Neural crest cell (in vitro differentiated cells): ENCODE measurements around the gene PCMTD2. TPM values are rescaled to one million over a fixed set of nuclear protein-coding genes. Genes with fewer than 3 reads are reported as not detected.
"Not testable (repeated sequence)": the region's sequence is repeated elsewhere in the genome, so short reads cannot be mapped to it uniquely, and the experiment has no call there.

ENCODE experiments used
- DNase-seq: peaks from one replicate; pipeline ENCODE4 v3.0.0; 2021; ENCODE audit warnings: low read depth, mixed read lengths, low spot score
- H3K27ac Mint-ChIP-seq: one replicate; pipeline ENCODE4 v1.8.0; 2021; ENCODE audit warnings: mild to moderate bottlenecking, mixed read lengths; ENCODE audit not compliant: unreplicated experiment
- H3K27me3 Mint-ChIP-seq: 2 replicates; pipeline ENCODE4 v1.8.0; 2021; ENCODE audit warnings: low read depth, mild to moderate bottlenecking, mixed read lengths
- H3K36me3 Mint-ChIP-seq: 2 replicates; pipeline ENCODE4 v1.8.0; 2021; ENCODE audit warnings: low read depth, mild to moderate bottlenecking, mixed read lengths
- H3K4me1 Mint-ChIP-seq: 2 replicates; pipeline ENCODE4 v1.8.0; 2021; ENCODE audit warnings: mixed read lengths
- H3K4me3 Mint-ChIP-seq: one replicate; pipeline ENCODE4 v1.8.0; 2021; ENCODE audit warnings: mild to moderate bottlenecking, mixed read lengths
- H3K9me3 Mint-ChIP-seq: 2 replicates; pipeline ENCODE4 v1.8.0; 2021; ENCODE audit warnings: mixed read lengths
- total RNA-seq: library from RNA; stranded (reverse); gene quantifications from 2 replicates; pipeline ENCODE4 v1.2.1, GENCODE V29; 2021
- TF ChIP-seq, protein P1 (sequence below): fragments of 200-600 bp; sonication (generic); conservative IDR thresholded peaks from 2 replicates; pipeline ENCODE4 v1.5.0; 2021; ENCODE audit warnings: antibody characterized with exemption, mild to moderate bottlenecking

PCMTD2 gene
- total RNA-seq, 1 donor from 2014 or later, result 61.6 TPM

DNA sequence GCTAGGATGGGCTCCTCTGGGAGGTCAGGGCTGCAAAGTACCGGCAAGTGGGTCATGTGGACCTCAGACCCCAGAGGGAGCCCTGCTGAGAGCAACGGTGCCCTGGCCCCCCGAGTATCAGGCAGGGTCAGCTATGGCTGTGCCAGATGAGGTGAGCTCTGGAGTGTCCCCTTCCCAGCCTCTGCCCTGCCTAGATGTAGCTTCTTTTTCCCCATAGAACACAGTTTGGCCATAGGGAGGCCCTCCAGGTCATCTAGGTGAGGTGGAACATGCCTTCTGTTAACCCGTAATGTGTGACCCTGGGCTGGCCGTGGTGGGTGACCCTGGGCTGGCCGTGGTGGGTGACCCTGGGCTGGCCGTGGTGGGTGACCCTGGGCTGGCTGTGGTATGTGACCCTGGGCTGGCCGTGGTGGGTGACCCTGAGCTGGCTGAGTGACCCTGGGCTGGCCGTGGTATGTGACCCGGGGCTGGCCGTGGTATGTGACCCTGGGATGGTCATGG lies 21.2 kb upstream of the PCMTD2 start:
- no peaks in the 10 kb centered on the region for H3K36me3 Mint-ChIP-seq
- H3K4me3 Mint-ChIP-seq, result no peak overlapping the region
- H3K27ac Mint-ChIP-seq, result no peak overlapping the region
- peaks cover 11% of the 10 kb centered on the region for H3K4me1 Mint-ChIP-seq
- no peak for DNase-seq
- H3K9me3 Mint-ChIP-seq, result no peaks in the 10 kb centered on the region
- TF ChIP-seq, protein P1, sequence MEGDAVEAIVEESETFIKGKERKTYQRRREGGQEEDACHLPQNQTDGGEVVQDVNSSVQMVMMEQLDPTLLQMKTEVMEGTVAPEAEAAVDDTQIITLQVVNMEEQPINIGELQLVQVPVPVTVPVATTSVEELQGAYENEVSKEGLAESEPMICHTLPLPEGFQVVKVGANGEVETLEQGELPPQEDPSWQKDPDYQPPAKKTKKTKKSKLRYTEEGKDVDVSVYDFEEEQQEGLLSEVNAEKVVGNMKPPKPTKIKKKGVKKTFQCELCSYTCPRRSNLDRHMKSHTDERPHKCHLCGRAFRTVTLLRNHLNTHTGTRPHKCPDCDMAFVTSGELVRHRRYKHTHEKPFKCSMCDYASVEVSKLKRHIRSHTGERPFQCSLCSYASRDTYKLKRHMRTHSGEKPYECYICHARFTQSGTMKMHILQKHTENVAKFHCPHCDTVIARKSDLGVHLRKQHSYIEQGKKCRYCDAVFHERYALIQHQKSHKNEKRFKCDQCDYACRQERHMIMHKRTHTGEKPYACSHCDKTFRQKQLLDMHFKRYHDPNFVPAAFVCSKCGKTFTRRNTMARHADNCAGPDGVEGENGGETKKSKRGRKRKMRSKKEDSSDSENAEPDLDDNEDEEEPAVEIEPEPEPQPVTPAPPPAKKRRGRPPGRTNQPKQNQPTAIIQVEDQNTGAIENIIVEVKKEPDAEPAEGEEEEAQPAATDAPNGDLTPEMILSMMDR, result no peak
- no peaks in the 10 kb centered on the region for H3K27me3 Mint-ChIP-seq

DNA sequence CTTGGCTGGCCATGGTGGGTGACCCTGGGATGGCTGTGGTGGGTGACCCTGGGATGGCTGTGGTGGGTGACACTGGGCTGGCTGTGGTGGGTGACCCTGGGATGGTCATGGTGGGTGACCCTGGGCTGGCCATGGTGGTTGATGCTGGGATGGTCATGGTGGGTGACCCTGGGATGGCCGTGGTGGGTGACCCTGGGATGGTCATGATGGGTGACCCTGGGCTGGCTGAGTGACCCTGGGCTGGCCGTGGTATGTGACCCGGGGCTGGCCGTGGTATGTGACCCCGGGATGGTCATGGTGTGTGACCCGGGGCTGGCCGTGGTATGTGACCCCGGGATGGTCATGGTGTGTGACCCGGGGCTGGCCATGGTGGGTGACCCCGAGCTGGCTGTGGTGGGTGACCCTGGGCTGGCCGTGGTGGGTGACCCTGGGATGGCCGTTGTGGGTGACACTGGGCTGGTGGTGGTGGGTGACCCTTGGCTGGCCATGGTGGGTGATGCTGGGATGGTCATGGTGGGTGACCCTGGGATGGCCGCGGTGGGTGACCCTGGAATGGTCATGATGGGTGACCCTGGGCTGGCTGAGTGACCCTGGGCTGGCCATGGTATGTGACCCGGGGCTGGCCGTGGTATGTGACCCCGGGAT lies 20.5 kb upstream of the PCMTD2 start:
- H3K27ac Mint-ChIP-seq, H3K27me3 Mint-ChIP-seq, H3K9me3 Mint-ChIP-seq, H3K4me3 Mint-ChIP-seq, DNase-seq, H3K36me3 Mint-ChIP-seq: not testable (repeated sequence)
- peaks cover 11% of the 10 kb centered on the region for H3K4me1 Mint-ChIP-seq

DNA sequence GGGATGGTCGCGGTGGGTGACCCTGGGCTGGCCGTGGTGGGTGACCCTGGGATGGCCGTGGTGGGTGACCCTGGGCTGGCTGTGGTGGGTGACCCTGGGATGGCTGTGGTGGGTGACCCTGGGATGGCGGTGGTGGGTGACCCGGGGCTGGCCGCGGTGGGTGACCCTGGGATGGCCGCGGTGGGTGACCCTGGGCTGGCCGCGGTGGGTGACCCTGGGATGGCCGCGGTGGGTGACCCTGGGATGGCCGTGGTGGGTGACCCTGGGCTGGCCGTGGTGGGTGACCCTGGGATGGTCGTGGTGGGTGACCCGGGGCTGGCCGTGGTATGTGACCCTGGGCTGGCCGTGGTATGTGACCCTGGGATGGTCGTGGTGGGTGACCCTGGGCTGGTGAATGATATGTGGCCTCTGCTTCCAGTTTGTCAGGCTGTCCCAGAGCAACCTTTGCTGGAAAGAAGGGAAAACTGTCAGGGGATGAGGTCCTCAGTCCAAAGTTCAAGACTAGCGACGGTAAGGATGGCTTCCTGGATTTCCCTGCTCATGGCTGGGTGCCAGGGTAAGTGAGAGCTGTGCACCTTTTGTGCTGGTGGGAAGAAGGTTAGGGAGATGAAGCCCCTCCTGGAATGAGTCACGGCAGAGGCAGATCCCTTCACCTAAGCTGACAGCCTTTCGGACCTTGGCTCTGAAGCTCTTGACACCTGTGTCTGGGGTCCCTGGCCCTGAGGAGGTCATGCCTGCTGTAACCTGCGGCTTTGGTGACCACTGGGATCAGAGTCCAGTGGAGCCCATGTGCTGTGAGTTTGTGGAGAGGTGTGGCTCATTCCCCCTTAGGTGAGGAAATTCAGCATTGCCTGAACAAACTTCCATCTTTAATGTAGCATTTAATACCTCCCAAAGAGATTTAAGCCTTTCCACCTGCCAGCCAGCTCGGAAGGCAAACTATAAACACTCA lies 19.1 kb upstream of the PCMTD2 start:
- Mint-ChIP-seq H3K27me3 (no peaks in the 10 kb centered on the region), H3K27ac (no peak overlapping the region), H3K4me3 (no peak overlapping the region), H3K4me1 (peaks cover 15% of the 10 kb centered on the region), H3K36me3 (no peaks in the 10 kb centered on the region), H3K9me3 (no peaks in the 10 kb centered on the region)
- TF ChIP-seq, protein P1, result no peak
- DNase-seq, result no peak

DNA sequence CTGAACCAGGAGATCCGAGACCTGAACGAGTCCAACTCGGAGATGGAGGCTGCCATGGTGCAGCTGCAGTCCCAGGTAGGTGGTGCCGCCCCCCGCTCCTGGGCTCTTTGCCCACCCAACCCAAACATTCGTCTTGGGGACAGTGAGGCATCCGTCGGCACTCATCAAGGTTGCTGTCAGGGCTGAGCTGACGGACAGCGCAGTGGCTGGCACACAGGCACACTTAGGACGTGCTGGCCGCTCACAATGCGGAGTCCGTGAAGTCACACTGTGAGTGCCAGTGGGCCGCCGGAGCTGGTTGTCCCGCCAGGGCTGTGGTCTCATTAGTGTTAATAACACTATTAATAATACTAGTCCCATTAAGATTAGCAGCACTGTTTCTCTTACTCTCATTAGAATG lies 18.2 kb upstream of the PCMTD2 start:
- Mint-ChIP-seq H3K9me3 (no peaks in the 10 kb centered on the region), H3K27me3 (no peaks in the 10 kb centered on the region), H3K27ac (no peak overlapping the region), H3K4me1 (peaks cover 20% of the 10 kb centered on the region), H3K4me3 (no peak overlapping the region), H3K36me3 (no peaks in the 10 kb centered on the region)
- TF ChIP-seq, protein P1, result no peak
- DNase-seq, result no peak

DNA sequence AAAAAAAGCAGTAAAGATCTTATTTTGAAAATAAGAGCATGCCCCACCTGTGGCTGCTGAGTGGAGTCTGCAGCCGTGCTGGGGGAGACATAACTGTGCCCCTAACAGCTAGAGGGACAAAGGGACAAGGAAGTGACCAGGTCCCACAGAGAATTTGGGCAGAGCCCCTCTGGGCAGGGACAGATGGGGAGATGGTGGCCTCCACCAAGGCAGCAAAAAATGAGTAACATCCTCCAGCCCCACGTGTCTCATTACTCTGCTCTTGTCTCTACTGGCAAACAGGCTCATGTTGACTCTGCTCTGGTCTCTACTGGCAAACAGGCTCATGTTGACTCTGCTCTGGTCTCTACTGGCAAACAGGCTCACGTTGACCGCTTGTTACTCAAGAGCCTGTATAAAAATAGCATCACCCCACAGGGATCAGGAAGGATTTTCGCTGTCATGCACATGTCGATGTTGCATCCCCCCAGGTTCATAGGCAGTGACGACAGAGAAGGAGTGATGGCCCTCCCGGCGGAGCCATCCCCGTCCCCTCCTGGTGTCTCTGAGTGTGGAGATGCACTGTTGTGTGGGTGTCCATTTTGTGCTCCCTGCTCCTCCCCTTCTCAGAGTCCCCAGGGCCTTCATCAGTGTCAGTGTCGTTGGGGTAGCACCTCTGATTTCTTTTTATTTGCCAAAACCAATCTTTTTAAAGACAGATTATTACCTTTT lies 17.3 kb upstream of the PCMTD2 start:
- Mint-ChIP-seq H3K4me3 (no peak overlapping the region), H3K27me3 (no peaks in the 10 kb centered on the region), H3K4me1 (peaks cover 22% of the 10 kb centered on the region), H3K27ac (no peak overlapping the region), H3K36me3 (no peaks in the 10 kb centered on the region), H3K9me3 (no peaks in the 10 kb centered on the region)
- DNase-seq, result no peak
- TF ChIP-seq, protein P1, result no peak
